HS-5 (cell line): ENCODE measurements around the gene FAHD2B.
A peak's percentile ranks its signal among the peaks of the same experiment; 100 is the strongest.
"Not testable (repeated sequence)": the region's sequence is repeated elsewhere in the genome, so short reads cannot be mapped to it uniquely, and the experiment has no call there.

ENCODE experiments used
- DNase-seq: peaks from one replicate; pipeline ENCODE4 v3.0.0-alpha.2; 2012; ENCODE audit warnings: low read depth

FAHD2B gene, protein sequence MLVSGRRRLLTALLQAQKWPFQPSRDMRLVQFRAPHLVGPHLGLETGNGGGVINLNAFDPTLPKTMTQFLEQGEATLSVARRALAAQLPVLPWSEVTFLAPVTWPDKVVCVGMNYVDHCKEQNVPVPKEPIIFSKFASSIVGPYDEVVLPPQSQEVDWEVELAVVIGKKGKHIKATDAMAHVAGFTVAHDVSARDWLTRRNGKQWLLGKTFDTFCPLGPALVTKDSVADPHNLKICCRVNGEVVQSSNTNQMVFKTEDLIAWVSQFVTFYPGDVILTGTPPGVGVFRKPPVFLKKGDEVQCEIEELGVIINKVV

DNA sequence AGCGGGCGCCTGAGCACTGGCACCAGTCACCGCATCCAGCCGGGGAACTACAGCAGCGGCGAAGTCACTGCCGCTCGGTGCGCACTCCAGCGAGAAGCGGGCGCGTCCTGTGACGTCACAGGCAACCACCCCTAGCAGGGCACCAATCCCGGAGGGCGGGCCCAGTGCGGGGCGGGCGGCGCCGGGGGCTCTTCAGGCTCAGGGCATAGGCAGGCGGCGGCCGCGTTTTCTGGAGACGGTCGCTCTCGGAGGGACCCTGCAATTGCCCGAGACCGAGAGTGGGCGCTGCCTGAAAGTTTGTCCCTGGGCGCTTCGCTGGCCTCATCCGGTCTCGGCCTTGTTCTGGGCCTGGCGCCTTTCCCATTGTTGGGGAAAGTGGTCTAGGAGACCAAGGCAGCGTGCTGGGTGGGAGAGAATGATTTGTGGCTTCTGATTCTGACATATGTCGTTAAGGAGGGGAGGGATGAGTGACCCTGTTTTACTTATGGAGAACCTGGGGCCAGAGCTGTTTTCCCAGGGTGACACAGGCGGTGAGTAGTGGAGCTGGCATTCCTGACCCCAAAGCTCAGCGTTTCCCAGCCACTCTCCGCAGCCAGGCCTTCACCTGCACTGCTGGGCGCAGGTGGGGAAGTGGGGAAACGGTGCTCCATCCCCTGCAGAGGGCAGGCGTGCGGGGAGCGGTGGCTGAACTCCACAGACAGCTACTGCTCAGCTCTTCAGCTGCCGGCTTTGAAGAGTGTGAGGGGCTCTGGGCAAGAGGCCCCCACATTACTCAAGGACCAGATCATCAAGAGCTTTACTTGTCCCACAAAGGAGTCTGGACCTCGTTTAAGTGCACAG is at the start of gene FAHD2B:
FAHD2B (minus strand) TSS at position 111 of the 840 bp plus-strand sequence. CDS start 3,176 bp downstream, outside the sequence.
- DNase-seq = peak; percentile 36

DNA sequence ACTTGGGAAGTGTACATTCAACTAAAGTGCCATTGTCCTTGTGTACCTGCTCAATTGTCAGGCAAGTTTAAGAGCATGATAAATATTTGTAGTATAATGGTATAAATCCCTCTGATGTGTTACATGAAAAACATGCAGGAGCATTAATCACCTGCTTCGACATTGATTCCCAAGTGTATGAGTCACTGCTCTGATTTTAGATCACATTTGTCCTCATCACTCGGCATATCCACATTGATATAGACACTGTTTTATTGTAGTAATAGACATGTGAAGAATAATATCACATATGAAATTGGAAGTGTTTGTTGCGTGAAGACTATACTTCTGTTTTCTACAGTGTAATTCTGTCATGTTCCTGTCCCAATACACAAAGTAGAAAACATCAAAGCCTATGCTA is 49.3 kb upstream of the FAHD2B start:
- DNase-seq = not testable (repeated sequence)

DNA sequence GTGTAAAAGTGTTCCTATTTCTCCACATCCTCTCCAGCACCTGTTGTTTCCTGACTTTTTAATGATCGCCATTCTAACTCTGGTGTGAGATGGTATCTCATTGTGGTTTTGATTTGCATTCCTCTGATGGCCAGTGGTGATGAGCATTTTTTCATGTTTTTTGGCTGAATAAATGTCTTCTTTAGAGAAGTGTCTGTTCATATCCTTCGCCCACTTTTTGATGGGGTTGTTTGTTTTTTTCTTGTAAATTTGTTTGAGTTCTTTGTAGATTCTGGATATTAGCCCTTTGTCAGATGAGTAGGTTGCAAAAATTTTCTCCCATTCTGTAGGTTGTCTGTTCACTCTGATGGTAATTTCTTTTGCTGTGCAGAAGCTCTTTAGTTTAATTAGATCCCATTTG is 34.4 kb upstream of the FAHD2B start:
- not testable (repeated sequence) for DNase-seq

DNA sequence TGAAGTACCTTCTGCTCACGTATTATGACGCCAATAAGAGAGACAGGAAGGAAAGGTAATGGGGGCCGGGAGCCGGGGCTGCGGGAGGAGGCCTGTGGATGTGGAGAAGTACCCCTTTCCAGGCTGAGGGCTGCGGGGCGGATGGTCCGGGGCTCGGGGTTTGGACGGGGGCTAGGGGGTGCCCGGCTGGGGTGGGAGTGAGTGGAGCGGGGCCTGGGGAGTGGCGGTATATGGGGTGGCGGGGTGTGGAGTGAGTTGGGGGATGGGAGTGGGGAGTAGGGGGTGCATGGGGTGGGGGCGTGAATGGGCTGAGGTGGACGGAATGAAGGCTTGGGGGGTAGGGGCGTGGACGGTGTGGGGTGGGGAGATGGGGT is 19.2 kb upstream of the FAHD2B start:
- not testable (repeated sequence) for DNase-seq

DNA sequence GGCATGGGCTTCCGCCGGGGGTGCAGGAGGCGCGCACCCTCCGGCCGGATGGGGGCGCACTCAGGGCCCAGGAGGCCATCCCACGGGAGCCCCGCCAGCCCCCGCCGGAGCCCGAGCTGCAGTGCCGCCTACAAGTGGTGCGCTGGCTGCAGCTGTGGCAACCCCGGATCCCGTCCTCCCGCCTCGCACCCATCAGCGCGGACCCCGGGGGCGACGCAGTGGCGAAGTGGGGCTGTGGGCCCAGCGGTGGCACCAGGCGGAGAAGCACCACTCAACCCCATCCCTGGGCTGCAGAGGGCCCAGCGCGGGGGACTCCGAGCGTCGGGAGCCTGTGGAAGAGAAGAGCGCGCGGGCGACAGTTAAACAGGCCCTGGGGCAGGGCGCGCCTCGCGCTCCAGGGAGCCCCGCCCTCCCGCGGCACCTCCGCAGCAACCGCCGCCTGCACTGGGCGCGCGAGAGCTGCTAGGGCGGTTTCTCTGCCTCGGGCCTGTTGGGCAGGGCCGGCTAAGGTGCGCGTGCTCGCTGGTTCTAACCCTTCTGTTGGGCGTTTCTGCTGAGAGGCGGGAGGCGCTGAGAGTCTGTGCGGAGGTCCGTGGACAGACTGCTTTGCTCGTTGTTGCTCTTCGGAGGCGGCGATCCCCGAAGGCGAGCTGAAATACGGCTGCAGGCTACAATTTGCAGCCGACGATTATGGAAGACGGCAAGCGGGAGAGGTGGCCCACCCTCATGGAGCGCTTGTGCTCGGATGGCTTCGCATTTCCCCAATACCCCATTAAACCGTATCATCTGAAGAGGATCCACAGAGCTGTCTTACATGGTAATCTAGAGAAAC is 18.6 kb upstream of the FAHD2B start, which contains the start of gene ANKRD36:
ANKRD36 (plus strand) TSS at position 104 of the 832 bp plus-strand sequence; CDS start at position 691, 587 bp downstream.
- peak; percentile 83 for DNase-seq

DNA sequence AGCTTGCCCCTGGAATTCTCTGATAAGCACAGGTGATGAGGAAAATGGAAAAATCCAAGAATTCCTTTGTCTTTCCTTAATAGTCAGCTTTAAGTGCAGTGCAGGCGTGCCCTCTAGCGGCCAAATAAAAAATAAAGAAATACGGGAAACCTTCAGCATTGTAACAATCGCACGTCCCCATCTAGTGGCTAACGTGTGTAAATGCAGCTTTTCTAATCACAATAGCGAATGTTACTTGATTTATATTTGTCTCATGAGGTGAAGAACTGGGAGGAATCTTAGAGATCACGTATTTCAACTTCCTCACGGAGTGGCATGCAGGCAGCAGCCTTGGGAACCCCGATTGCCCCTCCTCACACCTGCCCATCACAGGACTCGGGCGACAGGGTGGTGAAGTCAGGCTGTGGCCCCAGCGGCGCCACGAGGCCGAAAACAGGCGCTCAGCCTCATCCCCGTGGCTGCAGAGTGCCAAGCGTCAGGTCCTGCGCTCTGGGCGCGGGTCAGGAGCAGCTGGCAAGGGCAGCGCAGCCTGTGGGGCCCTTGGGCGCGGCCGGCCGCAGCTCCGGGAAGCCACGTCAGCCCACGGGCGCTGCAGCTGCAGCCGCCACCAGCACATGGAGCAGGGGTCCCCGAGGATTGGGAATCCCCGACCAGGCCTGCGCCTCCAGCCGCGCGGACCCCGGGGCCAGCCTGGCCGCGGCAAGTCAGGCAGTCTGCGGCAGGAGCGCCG is 17.8 kb upstream of the FAHD2B start:
- DNase-seq = peak; percentile 65

DNA sequence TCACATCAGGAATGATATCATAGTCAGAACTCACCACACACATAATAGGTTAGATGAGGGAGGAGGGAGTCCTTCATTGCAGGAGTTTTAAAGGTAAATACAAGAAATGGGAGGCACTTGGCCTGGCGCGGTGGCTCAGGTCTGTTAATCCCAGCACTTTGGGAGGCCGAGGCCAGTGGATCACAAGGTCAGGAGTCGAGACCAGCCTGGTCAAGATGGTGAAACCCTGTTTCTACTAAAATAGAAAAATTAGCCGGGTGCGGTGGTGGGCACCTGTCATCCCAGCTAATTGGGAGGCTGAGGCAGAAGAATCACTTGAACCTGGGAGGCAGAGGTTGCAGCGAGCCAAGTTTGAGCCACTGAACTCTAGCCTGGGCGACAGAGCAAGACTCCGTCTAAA is 16.6 kb upstream of the FAHD2B start:
- DNase-seq = not testable (repeated sequence)

DNA sequence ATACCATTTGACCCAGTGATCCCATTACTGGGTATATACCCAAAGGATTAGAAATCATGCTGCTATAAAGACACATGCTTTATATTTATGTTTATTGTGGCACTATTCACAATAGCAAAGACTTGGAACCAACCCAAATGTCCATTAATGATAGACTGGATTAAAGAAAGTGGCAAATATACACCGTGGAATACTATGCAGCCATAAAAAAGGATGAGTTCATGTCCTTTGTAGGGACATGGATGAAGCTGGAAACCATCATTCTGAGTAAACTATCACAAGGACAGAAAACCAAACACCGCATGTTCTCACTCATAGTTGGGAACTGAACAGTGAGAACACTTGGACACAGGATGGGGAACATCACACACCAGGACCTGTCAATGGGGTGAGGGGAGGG is 12.2 kb upstream of the FAHD2B start:
- not testable (repeated sequence) for DNase-seq

DNA sequence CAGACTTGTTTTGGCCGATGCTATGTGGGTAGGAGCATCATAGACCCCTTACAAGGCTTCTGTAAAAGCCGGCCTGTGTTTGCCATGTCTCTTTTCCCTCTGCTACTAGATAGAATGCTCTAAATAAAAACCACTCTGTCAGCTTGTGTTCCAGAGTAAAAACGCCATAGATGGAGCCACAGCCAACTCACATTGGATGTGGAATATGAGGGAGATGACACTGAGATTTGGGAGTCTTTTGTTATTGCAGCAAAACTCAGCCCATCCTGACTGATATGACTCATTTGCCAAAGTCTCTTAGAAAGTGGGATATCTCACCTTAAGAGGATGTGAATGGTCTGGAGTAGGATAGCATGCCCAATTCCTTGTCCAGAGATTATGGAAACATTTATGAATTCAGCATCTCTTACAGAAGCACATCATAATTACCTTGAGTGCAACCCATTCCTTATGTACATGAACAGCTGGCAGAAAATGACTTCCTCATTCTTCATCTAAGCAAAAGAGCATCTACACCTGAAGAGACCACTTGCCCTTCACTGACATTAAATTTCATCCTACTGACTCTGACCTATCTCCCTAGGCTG is 4.2 kb upstream of the FAHD2B start:
- not testable (repeated sequence) for DNase-seq

DNA sequence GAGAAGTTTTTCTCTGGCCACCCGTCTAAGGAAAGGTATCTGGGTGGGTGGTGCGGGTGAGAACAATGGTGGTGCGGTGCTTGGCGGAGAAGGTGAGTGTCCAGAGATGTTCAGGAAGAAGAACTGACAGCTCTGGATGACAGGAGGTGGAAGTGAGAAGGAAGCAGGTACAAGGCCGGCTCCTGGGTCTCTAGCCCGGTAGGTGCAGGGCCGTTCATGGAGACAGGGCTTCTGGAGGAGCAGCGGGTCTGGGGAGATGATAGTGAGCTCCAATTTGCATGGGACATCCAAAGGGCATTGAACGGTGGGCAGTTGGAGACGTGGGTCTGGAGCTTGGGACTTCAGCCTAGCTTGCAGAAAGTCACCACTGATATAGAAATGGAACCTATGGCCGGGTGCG is 979 bp upstream of the FAHD2B start:
- DNase-seq = no peak

DNA sequence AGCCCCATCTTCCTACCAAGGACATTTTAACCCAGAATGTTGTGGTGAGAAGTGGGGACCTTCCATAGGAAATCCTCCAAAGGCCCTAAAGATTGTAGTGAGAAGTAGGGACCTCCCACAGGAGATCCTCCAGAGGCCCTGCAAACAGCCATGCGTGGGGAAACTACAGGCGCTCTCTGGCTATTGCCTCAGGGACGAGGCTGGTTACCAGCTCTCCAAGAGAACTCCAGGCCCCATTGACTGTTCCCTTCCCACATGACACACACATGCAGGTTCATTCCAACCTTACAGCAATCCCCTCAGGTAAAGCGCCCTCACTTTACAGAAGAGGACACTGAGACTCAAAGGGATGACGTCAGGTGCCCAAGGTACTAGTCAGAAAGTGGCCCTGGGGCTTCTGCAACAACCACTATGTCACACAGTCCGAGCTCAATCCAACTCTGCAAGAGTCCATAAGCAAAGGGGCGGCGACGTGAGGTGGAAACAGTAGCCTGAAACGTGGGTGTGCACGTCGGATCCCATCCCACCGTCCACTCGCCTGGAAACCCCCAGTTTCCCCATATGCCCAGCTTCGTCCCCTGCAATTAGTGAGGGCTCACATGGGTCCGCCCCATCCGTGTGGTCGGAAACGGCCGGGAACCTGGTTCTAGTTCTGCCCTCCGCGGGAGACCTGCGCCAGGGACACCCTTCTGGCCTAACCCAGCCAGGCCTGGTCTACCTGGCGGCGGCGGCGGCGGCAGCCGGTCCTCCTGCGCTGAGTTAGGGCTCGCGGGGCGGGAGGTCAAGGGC is 505 bp downstream of the FAHD2B start:
- not testable (repeated sequence) for DNase-seq

DNA sequence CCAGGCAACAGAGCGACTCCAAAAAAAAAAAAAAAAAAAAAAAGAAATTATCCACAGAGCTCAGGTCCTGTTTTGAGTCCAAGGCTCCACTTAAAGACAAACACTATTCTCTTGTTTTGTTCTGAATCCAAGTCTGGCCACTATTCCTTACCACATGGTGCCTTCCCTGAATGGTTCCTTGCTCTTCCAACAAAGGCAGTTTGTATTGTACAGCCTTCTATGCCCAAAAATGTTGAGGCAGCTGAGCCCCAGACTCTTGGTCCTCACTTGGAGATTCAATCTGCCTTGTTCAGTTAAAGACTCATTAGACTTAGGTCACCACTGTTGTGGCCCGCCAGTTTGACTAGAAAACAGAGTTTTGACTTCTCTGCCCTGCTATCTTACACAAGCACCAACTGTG is 1.7 kb downstream of the FAHD2B start:
- DNase-seq = not testable (repeated sequence)

DNA sequence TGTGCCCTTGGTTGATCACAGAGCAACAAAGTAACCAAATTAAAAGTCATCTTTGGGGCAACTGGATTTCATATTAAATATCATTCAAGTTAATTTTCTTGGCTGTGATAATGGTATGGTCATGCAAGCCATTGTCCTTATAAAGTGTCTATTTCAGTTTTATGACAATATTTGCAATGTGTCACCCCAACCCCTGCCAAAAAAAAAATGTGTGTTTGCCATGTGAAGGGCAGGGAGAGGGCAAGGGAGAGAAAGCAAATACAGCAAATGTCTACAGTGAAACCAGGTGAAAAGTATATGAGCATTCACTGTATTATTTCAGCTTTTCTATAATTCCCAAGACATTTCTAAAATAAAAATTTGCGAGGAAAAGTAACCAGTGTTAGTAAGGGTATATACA is 6.0 kb downstream of the FAHD2B start:
- not testable (repeated sequence) for DNase-seq

DNA sequence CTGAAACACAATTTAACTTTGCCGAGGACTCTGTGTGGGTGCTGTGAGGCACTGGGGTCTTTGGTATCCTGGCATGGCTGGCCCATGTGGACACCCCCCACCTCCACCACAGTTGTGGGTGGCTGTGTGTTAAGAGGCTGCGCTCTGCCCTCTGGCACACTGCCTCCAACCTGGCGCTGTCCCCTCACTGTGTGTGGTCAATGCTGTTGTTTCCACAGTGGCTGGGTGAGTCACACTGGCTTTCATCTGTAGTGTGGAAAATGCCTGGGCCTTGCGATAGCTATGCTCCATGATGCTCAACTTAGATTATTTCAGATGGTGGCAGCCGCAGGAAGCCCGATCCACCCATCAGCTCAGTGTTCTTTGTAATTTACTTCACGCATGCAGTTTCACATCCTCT is 9.6 kb downstream of the FAHD2B start:
- not testable (repeated sequence) for DNase-seq

DNA sequence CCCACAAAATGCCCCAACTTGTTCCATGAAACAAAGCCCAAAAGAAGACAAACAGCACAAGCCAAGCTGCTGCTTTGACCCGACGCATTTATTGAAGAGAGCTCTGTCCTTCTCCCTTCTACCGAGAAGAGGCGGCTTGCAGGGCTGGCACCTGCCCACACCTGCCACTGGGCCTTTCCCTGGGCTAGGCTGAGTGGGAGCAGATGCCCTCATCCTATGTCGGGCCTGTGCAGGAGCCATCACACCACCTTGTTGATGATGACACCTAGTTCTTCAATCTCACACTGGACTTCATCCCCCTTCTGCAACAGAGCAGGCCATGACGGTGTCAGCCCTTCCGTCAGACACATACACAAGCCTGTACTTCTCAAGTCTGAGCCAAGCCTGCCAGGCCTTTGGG is 11.2 kb downstream of the FAHD2B start:
- not testable (repeated sequence) for DNase-seq

DNA sequence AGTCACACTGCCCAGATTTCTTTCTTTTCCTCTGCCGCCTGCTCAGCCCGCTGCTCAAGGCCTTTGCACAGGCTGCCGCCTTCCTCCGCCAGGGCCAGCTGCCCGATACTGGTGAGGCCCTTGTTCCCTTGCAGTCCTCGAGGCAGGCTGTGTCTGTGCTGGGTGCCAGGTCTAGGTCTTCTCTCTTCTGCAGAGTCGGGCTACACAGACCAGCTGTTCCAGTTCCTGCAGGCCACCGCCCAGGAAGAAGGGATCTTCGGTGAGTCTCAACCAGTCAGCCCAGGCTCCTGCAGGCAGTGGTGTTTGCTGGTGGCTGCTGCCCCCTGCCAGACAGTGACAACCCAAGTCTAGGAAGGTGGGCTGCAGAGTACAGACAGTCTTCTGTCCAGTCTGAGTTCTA is 12.5 kb downstream of the FAHD2B start:
- not testable (repeated sequence) for DNase-seq

DNA sequence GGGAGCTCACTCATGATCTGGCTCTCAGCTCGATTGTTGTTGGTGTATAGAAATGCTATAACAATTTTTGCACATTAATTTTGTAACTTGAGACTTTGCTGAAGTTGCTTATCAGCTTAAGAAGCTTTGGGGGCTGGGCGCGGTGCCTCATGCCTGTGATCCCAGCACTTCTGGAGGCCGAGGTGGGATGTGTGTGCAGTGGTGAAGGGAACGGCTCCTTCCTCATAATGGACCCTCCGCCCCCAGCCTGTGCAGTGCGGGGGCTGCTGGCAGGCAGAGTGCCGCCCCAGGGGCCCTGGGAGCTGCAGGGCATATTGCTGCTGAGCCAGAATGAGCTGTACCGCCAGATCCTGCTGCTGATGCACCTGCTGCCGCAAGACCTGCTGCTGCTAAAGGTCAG is 13.8 kb downstream of the FAHD2B start:
- not testable (repeated sequence) for DNase-seq

DNA sequence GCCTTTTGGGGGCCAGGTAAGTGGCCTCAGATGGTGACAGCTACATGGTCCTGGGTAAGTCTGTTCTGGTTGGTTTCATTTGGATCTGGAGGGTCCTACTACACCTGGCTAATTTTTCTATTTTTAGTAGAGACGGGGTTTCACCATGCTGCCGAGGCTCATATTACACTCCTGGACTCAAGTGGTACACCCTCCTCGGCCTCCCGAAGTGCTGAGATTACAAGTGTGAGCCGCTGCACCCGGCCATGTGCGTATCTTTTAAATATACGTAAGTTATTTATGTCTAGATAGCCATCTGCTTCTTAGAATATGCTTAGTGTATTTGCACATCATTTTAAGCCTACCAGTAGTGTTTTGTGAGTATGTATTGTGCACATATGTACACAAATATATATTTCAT is 17.5 kb downstream of the FAHD2B start:
- DNase-seq = not testable (repeated sequence)

DNA sequence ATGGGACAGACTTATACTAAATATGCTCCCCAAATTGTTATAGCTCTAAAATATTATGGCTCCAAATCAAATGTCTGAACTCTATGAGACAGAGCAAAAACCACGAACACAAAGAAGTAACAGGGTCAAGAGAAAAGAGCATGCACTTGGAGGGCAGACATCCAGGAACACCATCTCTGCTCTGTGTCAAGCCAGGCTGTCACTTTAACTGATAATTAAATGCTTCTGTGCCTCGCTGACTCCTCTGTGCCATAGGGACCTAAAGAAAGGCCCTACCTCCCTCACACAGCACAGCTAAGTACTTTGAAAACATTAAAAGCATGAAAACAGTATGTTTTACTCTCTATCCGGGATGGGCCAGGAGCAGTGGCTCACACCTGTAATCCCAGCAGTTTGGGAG is 23.8 kb downstream of the FAHD2B start:
- DNase-seq = not testable (repeated sequence)

DNA sequence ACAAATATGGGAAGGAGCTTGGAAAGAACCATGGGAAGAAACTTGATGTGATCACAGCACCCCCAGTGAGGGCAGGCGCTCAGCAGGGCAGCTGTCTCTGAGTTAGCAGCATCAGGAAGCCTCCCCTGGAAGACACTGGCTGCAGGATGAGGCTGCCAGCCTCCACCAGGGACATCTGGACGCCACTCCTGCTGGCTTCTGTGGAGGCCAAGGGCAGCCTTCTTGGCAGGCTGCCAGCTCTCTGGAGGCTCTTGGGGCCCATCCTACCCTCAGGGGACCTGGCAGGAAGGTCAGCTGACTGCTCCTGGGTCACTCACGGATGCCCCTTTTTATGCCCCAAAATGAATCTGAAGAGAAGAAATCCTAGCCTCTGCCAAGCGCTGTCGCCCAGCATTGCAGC is 26.0 kb downstream of the FAHD2B start:
- DNase-seq = not testable (repeated sequence)
